DOHH2 (cell line): ENCODE data around the gene LRRC52.

ENCODE experiments used
- H3F3A ChIP-seq: fragments of 200-600 bp; sonication (generic), shearing (Covaris generic); 2 replicates; pipeline ENCODE4 v1.6.0; 2016; ENCODE audit warnings: antibody characterized with exemption, mild to moderate bottlenecking; ENCODE audit not compliant: control insufficient read depth, insufficient read depth
- H3K27ac ChIP-seq: fragments of 200-600 bp; sonication (generic); 2 replicates; pipeline ENCODE4 v1.5.1; 2014; ENCODE audit warnings: low read depth, mild to moderate bottlenecking, low read length, moderate library complexity
- H3K27me3 ChIP-seq: fragments of 200-600 bp; sonication (generic); 2 replicates; pipeline ENCODE4 v1.6.1; 2014; ENCODE audit warnings: mild to moderate bottlenecking, low read length, mixed read lengths; ENCODE audit not compliant: control insufficient read depth
- H3K36me3 ChIP-seq: fragments of 200-600 bp; sonication (generic); 2 replicates; pipeline ENCODE4 v1.6.1; 2014; ENCODE audit warnings: mild to moderate bottlenecking, low read length, moderate library complexity, mixed read lengths; ENCODE audit not compliant: control insufficient read depth
- H3K4me1 ChIP-seq: fragments of 200-600 bp; sonication (generic); 2 replicates; pipeline ENCODE4 v1.6.1; 2014; ENCODE audit warnings: mild to moderate bottlenecking, low read length, mixed read lengths; ENCODE audit not compliant: control insufficient read depth
- H3K4me2 ChIP-seq: fragments of 200-600 bp; sonication (generic); 2 replicates; pipeline ENCODE4 v1.6.0; 2014; ENCODE audit warnings: mild to moderate bottlenecking, low read length, moderate library complexity
- H3K4me3 ChIP-seq: fragments of 200-600 bp; sonication (generic); 2 replicates; pipeline ENCODE4 v1.5.1; 2014; ENCODE audit warnings: mild to moderate bottlenecking, low read length, mixed read lengths
- H3K79me2 ChIP-seq: fragments of 200-600 bp; sonication (generic); 2 replicates; pipeline ENCODE4 v1.6.1; 2014; ENCODE audit warnings: mild to moderate bottlenecking, low read length, mixed read lengths; ENCODE audit not compliant: control insufficient read depth
- H3K9me2 ChIP-seq: fragments of 200-600 bp; sonication (generic); replicated peaks from 2 replicates; pipeline ENCODE4 v1.6.1; 2014; ENCODE audit warnings: mild to moderate bottlenecking, low read length, mixed read lengths; ENCODE audit not compliant: control insufficient read depth
- H3K9me3 ChIP-seq: fragments of 200-600 bp; sonication (generic); 2 replicates; pipeline ENCODE4 v1.6.1; 2014; ENCODE audit warnings: antibody characterized with exemption, low read length, mixed read lengths; ENCODE audit not compliant: control insufficient read depth, insufficient read depth
- H4K20me1 ChIP-seq: fragments of 200-600 bp; sonication (generic); 2 replicates; pipeline ENCODE4 v1.6.0; 2014; ENCODE audit warnings: low read depth, mild to moderate bottlenecking, antibody characterized with exemption, low read length, moderate library complexity; ENCODE audit not compliant: control insufficient read depth, insufficient read depth
- CTCF ChIP-seq: fragments of 200-600 bp; sonication (generic); IDR thresholded peaks from one replicate; pipeline ENCODE4 v1.5.1; 2014; ENCODE audit warnings: antibody characterized with exemption, mild to moderate bottlenecking, low read depth, low read length; ENCODE audit not compliant: poor library complexity, severe bottlenecking
- EZH2phosphoT487 ChIP-seq: fragments of 200-600 bp; sonication (generic); IDR thresholded peaks from 2 replicates; pipeline ENCODE4 v1.6.1; 2017; ENCODE audit warnings: borderline replicate concordance, mild to moderate bottlenecking, antibody characterized with exemption, low read length, moderate library complexity, mixed read lengths

LRRC52 gene

GRCh38 chr1:165532053-165532452, 11.7 kb upstream of the LRRC52 start:
- H3K27me3 ChIP-seq = no peaks in the 10 kb centered on the region; the same call in 1 of the 2 replicates
- H3K27ac ChIP-seq = no peak overlapping the region
- no peaks in the 10 kb centered on the region for H3K79me2 ChIP-seq

GRCh38 chr1:165533254-165533653, 10.5 kb upstream of the LRRC52 start:
- Histone ChIP-seq H4K20me1 (no peaks in the 10 kb centered on the region), H3K4me2 (no peak overlapping the region), H3K4me3 (no peak overlapping the region), H3K9me3 (no peaks in the 10 kb centered on the region), H3K79me2 (no peaks in the 10 kb centered on the region), H3K27me3 (peaks cover 3% of the 10 kb centered on the region; the same call in 1 of the 2 replicates), H3K27ac (no peak overlapping the region), H3K36me3 (no peaks in the 10 kb centered on the region), H3K4me1 (no peaks in the 10 kb centered on the region), H3F3A (no peaks in the 10 kb centered on the region), H3K9me2 (no peaks in the 10 kb centered on the region)
- TF ChIP-seq CTCF (no peak), EZH2phosphoT487 (no peak)

More at GRCh38 chr1:165532053-165532452, 11.7 kb upstream of the LRRC52 start:
- Histone ChIP-seq H3K9me2 (no peaks in the 10 kb centered on the region), H3K9me3 (no peaks in the 10 kb centered on the region), H4K20me1 (no peaks in the 10 kb centered on the region), H3K4me3 (no peak overlapping the region), H3K4me1 (no peaks in the 10 kb centered on the region), H3K4me2 (no peak overlapping the region), H3F3A (no peaks in the 10 kb centered on the region), H3K36me3 (no peaks in the 10 kb centered on the region)
- TF ChIP-seq EZH2phosphoT487 (no peak), CTCF (no peak)

- Histone ChIP-seq H3K79me2 (no peaks in the 10 kb centered on the region), H3K27me3 (peaks cover 14% of the 10 kb centered on the region), H3F3A (no peaks in the 10 kb centered on the region), H3K9me3 (no peaks in the 10 kb centered on the region), H3K4me3 (no peak overlapping the region), H3K4me1 (no peaks in the 10 kb centered on the region), H3K27ac (no peak overlapping the region), H3K9me2 (no peaks in the 10 kb centered on the region), H3K36me3 (no peaks in the 10 kb centered on the region), H3K4me2 (no peak overlapping the region), H4K20me1 (no peaks in the 10 kb centered on the region)
- no peak for TF ChIP-seq CTCF
- TF ChIP-seq EZH2phosphoT487 = no peak
These were observed 7.8 kb upstream of the LRRC52 start for GRCh38 chr1:165536016-165536415.
